Activated T-helper 1 cell treated with anti-CD3 and anti-CD28 coated beads, Interleukin-2, amount 50 U/mL, for 16 hours (primary cell): ENCODE measurements around the gene PCGF5.
"Not testable (repeated sequence)": the region's sequence is repeated elsewhere in the genome, so short reads cannot be mapped to it uniquely, and the experiment has no call there.

Experiments
- DNase-seq, 2 donors: peaks; one replicate each; pipeline ENCODE4 v3.0.0-alpha.2; 2020; ENCODE audit warnings: low read depth in 1 of 2, low spot score in 1 of 2

PCGF5 gene

DNA sequence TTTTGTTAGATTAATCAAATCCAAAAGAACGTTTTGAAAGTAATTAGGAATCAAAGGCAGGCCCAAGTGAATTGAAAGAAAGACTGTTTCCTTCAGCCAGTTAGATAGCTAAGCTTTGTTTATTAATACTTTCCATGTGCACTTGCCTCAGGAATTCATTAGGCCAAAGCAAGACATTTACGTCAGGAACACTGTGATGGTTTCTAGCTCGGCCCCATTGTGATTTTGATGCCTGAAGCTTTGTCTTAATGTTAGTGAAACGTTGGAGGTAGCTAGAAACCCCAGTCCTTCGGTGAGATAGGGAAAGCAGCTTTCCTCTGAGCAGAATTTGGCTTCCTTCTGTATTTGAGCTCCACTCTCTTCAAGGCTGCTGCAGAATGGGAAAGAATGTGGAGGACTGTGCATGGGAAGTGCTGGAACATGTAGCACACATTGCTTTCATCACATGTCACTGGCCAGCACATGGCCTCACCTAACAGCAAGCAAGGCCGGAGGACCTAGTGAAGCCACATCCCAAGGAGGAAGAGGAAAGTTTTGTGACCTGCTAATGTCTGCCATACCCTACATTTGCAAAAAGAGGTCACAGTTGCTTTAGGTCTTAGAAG, 64.1 kb downstream of the PCGF5 start:
- DNase-seq: no peak

DNA sequence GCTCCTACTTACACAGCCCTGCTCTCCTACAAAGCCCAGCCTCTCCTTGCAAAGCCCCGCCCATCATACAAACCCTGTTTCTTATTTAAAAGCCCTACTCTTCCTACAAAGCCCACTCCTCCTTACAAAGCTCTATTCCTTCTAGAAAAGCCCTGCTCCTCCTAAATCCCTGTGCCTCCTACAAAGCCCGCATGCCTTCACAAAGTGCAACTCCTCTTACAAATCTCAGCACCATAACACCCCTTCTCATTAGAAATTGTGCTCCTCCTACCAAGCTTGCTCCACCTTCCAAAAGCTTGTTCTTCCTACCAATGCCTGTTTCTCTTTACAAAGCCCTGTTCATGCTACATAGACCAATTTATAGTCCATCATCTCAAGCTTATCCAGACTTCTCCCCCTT, 66.1 kb downstream of the PCGF5 start:
- no peak for DNase-seq

DNA sequence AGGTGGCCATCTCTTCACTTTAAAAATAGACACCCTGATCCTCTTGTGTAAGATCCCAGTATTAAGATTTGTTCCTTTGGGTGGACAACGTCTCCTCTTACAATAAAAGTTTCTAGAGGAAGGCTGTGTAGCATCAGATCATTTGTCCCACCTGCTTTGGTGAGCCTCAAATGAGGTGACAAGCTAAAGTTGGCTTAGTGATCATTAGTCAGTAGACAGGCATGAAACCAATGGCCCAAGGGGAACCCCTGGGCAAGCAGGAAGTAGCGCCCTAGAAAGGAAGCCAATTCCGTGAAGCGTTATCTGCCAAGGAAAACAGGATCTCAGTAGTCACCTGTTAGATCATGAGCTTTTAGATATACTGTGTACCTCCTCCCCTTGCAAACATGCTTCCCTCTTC, 66.8 kb downstream of the PCGF5 start:
- DNase-seq: no peak

DNA sequence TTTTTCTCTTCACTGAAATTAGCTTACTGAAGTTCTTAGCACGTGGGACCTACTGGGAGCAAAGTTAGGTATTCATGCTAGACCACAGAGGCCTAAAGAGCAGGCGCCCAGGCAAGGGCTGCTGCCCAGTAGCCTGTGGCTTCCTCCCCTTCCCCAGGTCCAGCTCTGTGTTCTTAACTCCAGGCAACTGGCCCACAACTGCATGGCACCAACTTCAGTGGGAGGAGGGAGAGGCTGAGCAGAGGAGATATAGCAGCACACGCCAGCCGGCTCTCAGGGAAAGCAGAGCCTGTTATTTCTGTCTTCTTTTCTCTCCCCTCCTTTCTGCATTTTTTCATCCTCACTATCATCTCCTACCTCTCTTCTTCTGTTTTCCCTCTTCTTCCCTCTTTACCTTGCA, 67.4 kb downstream of the PCGF5 start:
- no peak for DNase-seq

DNA sequence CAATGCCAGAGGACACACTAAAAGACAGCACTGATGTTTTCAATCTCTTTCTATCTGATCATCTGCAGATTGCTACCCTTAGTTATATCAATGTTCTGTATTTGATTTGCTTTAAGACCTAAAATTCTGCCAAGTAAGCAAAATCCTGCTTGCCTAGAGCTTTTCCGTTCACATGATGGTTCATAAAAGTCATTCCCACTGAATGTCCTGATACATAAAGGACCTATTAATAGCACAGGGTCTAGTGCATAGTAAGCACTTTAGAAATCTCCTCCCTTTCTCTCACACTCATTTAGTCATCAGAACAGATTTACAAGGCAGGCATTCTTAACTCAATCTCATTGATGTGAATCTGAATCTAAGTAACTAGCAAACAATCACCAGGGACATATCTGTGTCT, 68.8 kb downstream of the PCGF5 start:
- DNase-seq: no peak

DNA sequence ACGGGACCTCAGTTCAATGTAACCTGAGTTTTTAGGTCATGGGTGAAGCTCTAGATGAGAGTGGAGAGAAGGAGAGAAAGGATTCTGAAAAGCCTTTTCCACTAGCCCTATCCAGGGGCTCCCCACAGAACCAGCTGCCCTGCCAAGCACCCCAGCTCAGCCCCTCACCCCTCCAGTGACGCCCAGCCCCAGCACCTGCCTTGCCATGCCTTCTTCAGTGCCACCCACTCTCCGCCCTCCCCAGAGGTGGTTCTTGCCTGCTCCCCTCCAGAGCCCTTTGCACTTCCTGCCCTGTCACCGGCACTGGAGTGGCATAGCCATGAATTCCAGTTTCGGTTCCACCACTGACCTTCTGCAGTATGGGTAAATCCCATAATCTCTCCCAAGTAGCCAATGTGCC, 70.1 kb downstream of the PCGF5 start:
- no peak for DNase-seq

DNA sequence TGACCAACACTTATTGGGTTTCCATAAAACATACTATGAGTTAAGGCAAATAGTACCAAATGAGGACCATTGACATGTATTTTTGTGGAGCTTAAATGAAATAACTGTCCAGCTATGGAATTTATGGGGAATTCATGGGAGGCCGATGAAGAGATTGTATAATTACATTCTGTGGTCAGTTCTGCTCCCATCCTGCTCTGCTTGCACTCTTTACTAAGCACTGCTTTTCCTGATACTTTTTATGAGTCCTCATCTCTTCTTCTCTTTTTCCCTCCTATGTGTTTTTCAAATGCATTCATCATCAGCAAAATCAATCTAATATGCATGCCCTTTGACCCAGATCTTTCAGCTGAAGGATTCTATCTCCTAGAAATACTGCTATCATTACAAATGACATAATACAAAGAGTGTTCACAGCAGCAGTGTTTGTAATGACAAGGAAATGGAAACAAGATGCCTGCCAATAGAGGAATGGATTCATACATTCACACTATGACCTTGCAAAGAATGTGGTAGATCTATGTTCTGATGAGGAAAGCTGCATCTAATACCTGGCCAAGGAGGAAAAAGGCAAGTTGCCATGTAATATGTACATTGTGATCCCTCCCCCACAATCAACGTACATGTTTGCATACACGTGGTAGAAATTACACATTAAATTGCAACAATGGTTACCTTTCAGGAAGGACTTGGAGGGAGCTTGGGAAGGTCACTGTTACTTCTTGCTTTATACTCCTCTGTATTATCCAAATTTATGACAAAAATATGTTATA, 73.9 kb downstream of the PCGF5 start:
- DNase-seq: no peak

DNA sequence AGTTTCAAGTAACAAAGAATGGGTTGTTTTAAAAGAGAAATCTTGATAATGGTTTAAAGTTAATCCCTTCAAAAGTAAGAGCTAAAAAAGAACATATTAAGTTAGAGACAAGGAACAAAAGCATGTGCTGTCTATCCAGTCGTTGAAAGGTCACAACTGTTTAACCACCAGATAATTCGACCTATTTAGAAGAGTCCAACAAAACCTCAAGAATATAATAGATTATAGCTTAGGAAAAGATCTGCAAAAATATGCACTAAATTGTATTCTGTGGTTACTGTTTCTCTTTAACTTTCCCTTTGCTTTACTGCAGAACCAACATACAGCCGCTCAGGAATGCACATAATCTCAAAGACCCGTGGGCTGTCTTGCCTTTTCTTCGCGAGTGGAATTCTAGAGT, 74.9 kb downstream of the PCGF5 start:
- DNase-seq: no peak

DNA sequence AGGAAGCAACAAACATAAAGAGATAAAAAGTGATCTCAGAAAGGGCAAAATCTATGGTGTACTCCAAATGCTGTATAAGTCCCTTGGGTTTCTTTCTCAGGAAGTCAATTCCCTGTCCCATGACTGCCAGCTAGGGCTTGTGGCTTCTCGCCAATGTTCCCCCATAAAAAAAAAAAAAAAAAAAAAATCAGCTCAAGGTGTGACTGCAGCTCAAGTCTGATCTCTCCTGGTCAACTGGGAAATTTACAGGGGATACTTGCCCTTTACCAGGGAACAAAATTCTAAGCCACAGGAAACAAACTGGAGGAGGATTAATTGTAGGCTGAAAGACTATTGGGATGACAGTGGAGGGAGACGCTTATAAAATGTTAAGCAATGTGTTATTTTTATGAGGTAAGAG, 76.0 kb downstream of the PCGF5 start:
- DNase-seq: no peak

DNA sequence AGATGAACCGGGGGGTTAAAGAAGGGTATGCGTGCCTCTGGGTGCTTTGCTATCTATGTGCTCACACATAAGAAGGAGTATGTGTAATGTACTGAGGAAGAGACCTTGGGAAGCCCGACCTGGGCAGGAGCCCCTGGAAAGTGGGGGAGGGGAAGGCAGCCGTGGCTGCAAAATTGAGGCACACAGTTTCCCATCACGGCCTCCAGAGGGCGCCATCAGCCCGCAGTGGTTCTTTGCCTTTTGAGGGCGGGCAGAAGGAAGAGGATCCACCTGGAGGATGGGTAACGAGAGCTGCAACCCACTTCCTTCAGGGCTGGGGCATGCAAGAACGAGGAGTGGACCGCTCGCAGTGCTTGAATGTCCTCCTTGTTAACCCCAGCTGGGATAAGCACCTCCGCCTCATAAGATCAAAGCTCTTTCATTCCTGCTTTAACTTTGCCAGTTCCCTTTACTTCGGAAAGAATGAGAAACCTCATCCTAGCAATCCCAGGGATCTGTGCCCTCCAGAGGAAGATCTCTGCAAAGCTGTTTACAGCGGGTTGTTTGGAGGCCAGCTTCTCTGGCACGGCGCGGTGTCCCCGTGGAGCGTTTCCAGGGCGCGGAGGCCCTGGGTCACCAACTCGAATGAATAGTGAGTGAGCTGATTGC, 77.9 kb downstream of the PCGF5 start:
- peak; percentile 64 for DNase-seq

DNA sequence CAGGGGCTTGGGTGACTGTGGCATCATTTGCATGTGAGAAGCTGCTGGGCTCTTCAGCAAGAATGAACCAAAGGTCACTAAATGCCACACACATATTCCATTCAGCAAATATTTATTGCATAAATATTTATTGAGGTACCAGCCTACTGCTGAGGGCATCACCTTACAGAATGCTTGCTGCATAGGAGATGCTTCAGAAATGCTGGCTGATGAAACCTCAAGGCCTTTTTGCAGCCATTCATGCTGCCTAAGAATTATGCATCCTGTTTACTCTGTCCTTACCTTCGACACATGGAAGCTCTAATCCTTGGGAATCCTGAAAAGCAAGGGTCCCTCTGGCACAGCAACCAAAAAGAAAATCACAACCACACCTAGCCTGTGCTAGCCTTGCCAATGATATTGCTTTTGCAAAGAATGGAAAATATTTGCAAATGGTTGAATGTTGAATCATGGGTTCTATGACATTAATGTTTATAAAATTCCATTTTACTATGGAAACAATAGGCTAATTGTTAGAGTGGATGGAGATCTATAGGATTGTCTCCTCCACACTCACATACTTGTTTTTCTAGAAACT, 79.6 kb downstream of the PCGF5 start:
- no peak for DNase-seq

DNA sequence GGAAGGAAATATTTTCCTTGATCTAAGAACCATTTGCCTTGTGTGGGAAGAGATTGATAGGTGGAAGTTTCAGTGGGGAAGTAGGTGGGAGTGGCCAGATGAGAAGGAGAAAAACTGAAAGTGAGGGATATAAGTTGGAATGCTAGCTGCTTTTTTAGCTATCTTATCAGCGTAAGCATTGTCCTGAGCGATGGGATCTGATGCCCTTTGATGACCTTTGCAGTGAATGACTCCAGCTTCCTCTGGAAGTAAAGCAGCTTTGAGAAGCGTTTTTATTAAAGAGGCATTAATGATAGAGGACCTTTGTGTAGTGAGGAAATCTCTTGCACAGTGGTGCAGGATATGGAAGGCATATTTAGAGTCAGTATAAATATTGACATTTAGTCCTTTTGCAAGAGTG, 82.5 kb downstream of the PCGF5 start:
- not testable (repeated sequence) for DNase-seq

DNA sequence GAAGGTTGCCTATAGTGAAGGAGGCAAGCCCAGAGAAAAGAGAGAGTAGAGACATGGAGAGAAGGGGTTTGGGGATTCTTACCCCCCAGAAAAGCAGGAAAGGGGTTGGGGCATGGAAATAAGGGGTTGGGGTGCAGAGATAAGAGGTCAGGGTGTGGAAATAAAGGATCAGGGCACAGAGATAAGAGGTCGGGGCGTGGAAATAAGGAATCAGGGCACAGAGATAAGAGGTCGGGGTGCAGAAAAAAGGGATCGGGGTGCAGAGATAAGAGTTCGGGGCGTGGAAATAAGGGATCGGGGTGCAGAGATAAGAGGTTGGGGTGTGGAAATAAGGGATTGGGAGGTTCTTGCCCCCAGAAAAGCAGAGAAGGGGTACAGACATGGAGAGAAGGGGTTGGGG, 85.5 kb downstream of the PCGF5 start:
- not testable (repeated sequence) for DNase-seq

DNA sequence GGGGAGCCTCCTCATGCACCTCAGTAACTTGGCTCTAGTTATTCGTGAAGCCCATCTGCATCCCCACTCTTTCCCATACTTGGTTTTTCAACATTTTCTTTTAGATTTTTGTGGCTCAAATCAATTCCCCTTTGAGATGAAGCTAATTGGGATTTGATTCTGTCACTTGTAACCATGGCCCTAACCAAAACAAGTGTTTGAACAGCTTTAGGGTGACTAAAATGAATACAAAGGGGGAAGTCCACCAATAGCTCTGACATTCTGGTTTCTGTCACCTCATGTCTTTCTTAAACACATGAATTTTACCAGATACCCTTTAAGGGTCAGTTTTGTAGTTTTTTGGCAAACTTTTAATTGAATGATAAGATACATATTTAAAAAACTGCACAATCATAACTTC, 87.0 kb downstream of the PCGF5 start:
- DNase-seq: no peak

DNA sequence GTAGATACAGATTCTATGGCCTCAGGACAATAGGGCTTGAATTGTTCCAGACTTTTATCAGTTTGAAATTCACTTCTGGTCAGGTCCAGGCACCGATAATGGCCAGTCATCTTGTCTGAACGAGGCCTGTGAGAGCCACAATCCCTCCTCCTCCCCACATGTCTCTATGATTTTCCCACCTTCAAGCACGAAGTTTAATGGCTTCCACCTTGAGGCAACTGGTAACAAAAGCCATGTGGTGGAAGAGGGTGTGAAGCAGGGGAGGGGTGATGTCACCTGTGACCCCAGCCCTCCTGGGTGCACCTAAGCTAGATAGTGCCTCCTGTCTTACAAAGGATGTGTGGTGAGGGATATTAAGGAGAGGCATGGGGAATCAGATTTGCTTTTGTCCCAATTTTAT, 89.2 kb downstream of the PCGF5 start:
- DNase-seq: no peak

DNA sequence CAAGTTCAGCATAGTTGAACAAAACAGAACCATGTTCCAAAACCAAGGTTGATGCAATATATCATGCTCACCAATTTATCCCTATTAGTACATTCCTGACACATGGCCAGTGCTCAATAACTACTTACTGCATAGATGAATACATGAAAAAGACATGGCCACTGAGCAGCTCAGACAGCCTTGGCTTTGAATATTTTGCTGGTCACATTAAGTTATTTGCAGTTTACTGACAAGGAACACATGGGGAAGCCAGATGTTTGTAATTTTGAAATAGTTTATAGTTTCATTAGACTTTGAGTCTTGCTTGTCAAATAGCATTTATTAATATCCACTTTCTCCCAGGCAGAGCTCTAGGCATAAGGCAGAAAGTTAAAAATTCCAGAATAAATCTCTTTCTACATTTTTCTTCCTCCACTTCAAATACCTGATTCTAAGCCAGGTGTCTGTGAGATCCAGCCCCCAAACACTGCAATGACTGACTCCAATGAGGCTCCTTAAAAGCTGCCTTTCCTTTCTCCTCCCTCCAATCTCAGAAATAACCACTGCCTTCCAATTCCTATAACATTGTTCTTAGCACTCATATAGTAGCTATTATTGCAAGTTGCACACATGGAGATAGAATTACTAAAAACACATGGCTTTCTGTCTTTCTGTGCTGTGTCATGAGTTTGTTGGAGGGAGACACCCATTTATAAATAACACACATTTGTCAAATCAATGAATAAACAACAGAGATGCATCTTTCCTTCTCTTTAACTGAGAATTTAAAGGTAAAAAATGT, 91.3 kb downstream of the PCGF5 start:
- DNase-seq: no peak

DNA sequence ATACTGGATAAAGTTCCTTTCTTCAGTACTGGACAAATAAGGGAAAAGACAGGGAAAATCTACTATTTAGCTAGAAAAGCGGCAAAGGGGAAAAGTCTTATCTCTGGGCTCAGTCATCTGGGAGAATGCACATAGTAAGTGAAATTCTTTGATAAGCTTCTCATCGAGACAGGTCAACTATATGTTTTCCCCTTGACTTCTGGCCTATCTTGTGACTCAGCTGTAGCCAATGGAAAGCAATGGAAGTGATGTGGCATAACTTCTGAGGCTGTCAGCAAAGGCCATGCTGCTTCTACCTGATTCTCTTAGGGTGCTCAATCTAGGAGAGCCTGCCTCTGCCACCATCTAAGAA, 91.9 kb downstream of the PCGF5 start:
- DNase-seq: no peak

DNA sequence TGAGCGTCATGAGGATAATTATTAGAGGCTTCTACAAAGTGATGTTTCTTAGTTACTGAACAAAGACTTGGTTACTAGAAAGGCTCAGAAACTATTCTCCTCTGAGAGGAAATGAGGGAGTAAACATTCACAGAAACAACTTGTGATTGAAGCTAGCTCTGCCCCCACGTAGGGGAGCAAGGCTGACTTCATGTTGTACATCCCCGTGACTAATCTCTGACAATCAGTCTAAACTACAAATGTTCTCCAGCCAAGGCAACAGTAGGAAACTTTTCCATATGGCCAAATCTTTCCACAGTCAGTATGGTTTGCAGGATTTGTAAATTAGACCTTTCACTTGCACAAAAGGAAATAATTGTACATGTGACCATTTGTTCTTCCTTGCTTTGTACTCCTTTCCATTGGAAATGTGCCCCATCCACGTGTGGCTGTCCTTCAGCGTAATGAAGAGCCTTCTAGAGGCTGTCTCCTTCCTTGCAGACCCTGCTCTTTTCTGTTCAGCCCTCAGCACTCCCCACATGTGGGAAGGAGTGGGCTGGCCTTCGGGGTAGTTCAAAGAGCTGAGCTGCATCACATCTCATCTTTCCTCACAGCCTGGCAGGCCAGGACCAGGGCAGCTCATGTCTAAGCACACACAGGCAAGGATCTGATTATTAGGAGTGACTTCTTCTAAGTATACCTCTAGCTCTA, 93.5 kb downstream of the PCGF5 start:
- no peak for DNase-seq

DNA sequence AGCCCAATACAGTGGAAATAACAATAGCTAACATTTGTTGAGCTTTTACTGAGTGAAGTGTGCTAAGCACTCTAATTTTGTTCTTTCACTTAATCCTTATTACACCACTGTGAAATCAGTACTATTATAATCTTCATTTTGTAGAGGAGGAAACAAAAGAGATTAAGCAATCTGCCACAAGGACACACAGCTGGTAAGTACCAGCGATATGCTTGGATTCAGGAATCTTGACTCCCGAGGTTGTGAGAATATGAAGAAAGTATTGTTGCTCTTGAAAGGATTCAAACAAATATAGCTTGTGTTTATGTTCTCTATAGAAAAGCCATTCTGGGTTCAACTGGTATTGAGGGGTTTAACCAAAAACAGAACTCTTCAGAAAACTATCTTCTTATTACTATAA, 96.0 kb downstream of the PCGF5 start:
- DNase-seq: no peak

DNA sequence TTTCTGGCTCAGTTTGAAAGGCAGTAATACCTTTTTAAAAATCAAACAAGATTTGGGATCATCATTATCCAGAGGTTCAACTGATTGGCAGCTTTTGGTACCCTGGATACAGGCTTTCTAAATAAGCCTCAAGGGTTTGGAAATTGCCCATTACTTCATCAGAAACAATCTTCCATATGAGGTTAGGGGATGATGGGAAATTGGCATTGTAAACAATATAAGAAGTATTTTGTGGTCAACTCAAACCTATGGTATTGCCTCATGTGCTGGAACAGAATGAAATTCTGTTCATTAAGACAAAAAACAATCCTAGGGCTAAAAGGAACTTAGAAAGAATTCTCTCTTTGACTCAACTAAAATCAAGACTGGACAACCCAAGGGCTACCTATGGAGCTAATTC, 97.1 kb downstream of the PCGF5 start:
- DNase-seq: no peak

DNA sequence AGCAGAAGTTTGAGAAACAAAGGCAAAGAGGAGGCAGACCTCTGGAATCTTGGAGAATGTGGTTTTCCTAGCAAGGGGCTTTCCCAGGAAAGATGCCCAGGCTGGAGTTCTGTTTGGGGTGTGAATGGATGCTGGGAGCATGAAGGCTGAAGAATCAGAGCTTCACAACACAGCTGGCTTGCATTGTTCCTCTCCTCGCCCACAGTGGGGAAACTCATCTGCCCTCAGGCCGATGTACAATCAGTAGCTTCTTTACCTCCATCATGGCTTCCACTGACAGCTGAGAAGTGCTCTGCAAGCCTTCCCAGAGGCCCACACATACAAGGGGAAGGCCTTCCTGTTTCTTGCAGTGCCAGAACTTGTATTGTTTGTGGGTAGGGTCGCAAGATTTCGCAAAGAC, 98.9 kb downstream of the PCGF5 start:
- DNase-seq: no peak
